ENCODE data around the gene RBBP8. TPM values are rescaled to one million over a fixed set of nuclear protein-coding genes. Genes with fewer than 3 reads are reported as not detected.
"Not testable (repeated sequence)": the region's sequence is repeated elsewhere in the genome, so short reads cannot be mapped to it uniquely, and the experiment has no call there.

Gene RBBP8
- total RNA-seq, 3 donors from 2014 or later (not counting 1 experiment from before 2014, with no cell fraction given), result 11.6 to 18.7 (median 12.1) TPM

- Mint-ChIP-seq H3K4me3 (no peak overlapping the region), H3K27me3 (ENCODE audit: low read depth in 2 of 2) (peaks cover 0 to 6% of the 10 kb centered on the region in 2 donors), H3K36me3 (no peaks in the 10 kb centered on the region), H3K4me1 (no peaks in the 10 kb centered on the region), H3K9me3 (no peaks in the 10 kb centered on the region), H3K27ac (no peak overlapping the region)
- Histone ChIP-seq H3K4me3 (ENCODE audit: low read length) (no peak overlapping the region), H3K36me3 (ENCODE audit: control insufficient read depth, insufficient read depth, low read length) (no peaks in the 10 kb centered on the region), H3K9me3 (ENCODE audit: control insufficient read depth, insufficient read depth, low read length) (no peaks in the 10 kb centered on the region), H3K27me3 (ENCODE audit: control insufficient read depth, insufficient read depth, low read length) (no peaks in the 10 kb centered on the region), H3K4me1 (ENCODE audit: control insufficient read depth, insufficient read depth, low read length) (no peaks in the 10 kb centered on the region), H3K27ac (ENCODE audit: low read length) (no peak overlapping the region)
- ATAC-seq (no peak), DNase-seq (no peak)
- no peak for TF ChIP-seq CTCF (IDR thresholded peaks at IDR 0.05)
- 83% methylated on average over 5 of the region's 5 CpGs for WGBS (ENCODE audit: insufficient coverage)
- intact Hi-C loops (cut with micrococcal nuclease), result no loop called here
Measured at GRCh38 chr18:22900558-22901238, 32.4 kb upstream of the RBBP8 start.

- Mint-ChIP-seq H3K4me1 (no peaks in the 10 kb centered on the region), H3K27me3 (ENCODE audit: low read depth in 2 of 2) (peaks cover 0 to 3% of the 10 kb centered on the region in 2 donors), H3K36me3 (no peaks in the 10 kb centered on the region), H3K27ac (no peak overlapping the region), H3K4me3 (no peak overlapping the region), H3K9me3 (no peaks in the 10 kb centered on the region)
- Histone ChIP-seq H3K4me3 (ENCODE audit: low read length) (no peak overlapping the region), H3K4me1 (ENCODE audit: control insufficient read depth, insufficient read depth, low read length) (no peaks in the 10 kb centered on the region), H3K36me3 (ENCODE audit: control insufficient read depth, insufficient read depth, low read length) (no peaks in the 10 kb centered on the region), H3K27ac (ENCODE audit: low read length) (no peak overlapping the region), H3K9me3 (ENCODE audit: control insufficient read depth, insufficient read depth, low read length) (no peaks in the 10 kb centered on the region), H3K27me3 (ENCODE audit: control insufficient read depth, insufficient read depth, low read length) (no peaks in the 10 kb centered on the region)
- ATAC-seq, result no peak
- no peak for DNase-seq
- intact Hi-C loops (cut with micrococcal nuclease), result no loop called here
- TF ChIP-seq CTCF (IDR thresholded peaks at IDR 0.05), result no peak
Measured at GRCh38 chr18:22902093-22902492, 31.0 kb upstream of the RBBP8 start.

GRCh38 chr18:22903248-22903647 is 29.9 kb upstream of the RBBP8 start:
- intact Hi-C loops (cut with micrococcal nuclease); H3K9me3 Mint-ChIP-seq; ATAC-seq; H3K4me1 ChIP-seq (ENCODE audit: control insufficient read depth, insufficient read depth, low read length); H3K27me3 Mint-ChIP-seq (ENCODE audit: low read depth in 2 of 2); H3K27me3 ChIP-seq (ENCODE audit: control insufficient read depth, insufficient read depth, low read length); H3K27ac ChIP-seq (ENCODE audit: low read length); H3K4me1 Mint-ChIP-seq; H3K36me3 ChIP-seq (ENCODE audit: control insufficient read depth, insufficient read depth, low read length); H3K4me3 ChIP-seq (ENCODE audit: low read length); H3K36me3 Mint-ChIP-seq; H3K9me3 ChIP-seq (ENCODE audit: control insufficient read depth, insufficient read depth, low read length); H3K27ac Mint-ChIP-seq; DNase-seq; H3K4me3 Mint-ChIP-seq: not testable (repeated sequence)
- 80% methylated on average over 2 of the region's 2 CpGs for WGBS (ENCODE audit: insufficient coverage)

- no peaks in the 10 kb centered on the region for H3K27me3 Mint-ChIP-seq (ENCODE audit: low read depth in 2 of 2)
- Histone ChIP-seq H3K36me3 (ENCODE audit: control insufficient read depth, insufficient read depth, low read length) (no peaks in the 10 kb centered on the region), H3K27ac (ENCODE audit: low read length) (no peak overlapping the region), H3K27me3 (ENCODE audit: control insufficient read depth, insufficient read depth, low read length) (no peaks in the 10 kb centered on the region), H3K4me1 (ENCODE audit: control insufficient read depth, insufficient read depth, low read length) (no peaks in the 10 kb centered on the region), H3K9me3 (ENCODE audit: control insufficient read depth, insufficient read depth, low read length) (no peaks in the 10 kb centered on the region), H3K4me3 (ENCODE audit: low read length) (no peak overlapping the region)
- H3K36me3 Mint-ChIP-seq, result no peaks in the 10 kb centered on the region
- ATAC-seq, result no peak
- H3K4me1 Mint-ChIP-seq, result no peaks in the 10 kb centered on the region
- intact Hi-C loops (cut with micrococcal nuclease), result no loop called here
- no peak for TF ChIP-seq CTCF (IDR thresholded peaks at IDR 0.05)
- no peak overlapping the region for H3K4me3 Mint-ChIP-seq
- no peaks in the 10 kb centered on the region for H3K9me3 Mint-ChIP-seq
- H3K27ac Mint-ChIP-seq, result no peak overlapping the region
- 89% methylated on average over 1 of the region's 1 CpG for WGBS (ENCODE audit: insufficient coverage)
- DNase-seq, result no peak
Measured at GRCh38 chr18:22912149-22912548, 21.0 kb upstream of the RBBP8 start.
